Tongue (tissue), 2 donors: ENCODE measurements around the gene RAB3IL1. TPM values are rescaled to one million over a fixed set of nuclear protein-coding genes. Genes with fewer than 3 reads are reported as not detected.
"Not testable (repeated sequence)": the region's sequence is repeated elsewhere in the genome, so short reads cannot be mapped to it uniquely, and the experiment has no call there.

Experiments used
- DNase-seq: peaks from one replicate; pipeline ENCODE4 v3.0.0-alpha.2; 2015
- total RNA-seq: library from RNA; depleted of rRNA; stranded (reverse); fragments of >200 nt; gene quantifications from one replicate; pipeline ENCODE4 v1.2.3, GENCODE V29; 2014

RAB3IL1 gene, protein sequence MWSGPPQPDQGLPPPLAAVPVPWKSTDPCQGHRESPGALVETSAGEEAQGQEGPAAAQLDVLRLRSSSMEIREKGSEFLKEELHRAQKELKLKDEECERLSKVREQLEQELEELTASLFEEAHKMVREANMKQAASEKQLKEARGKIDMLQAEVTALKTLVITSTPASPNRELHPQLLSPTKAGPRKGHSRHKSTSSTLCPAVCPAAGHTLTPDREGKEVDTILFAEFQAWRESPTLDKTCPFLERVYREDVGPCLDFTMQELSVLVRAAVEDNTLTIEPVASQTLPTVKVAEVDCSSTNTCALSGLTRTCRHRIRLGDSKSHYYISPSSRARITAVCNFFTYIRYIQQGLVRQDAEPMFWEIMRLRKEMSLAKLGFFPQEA
- total RNA-seq, result 19.6 TPM

DNA sequence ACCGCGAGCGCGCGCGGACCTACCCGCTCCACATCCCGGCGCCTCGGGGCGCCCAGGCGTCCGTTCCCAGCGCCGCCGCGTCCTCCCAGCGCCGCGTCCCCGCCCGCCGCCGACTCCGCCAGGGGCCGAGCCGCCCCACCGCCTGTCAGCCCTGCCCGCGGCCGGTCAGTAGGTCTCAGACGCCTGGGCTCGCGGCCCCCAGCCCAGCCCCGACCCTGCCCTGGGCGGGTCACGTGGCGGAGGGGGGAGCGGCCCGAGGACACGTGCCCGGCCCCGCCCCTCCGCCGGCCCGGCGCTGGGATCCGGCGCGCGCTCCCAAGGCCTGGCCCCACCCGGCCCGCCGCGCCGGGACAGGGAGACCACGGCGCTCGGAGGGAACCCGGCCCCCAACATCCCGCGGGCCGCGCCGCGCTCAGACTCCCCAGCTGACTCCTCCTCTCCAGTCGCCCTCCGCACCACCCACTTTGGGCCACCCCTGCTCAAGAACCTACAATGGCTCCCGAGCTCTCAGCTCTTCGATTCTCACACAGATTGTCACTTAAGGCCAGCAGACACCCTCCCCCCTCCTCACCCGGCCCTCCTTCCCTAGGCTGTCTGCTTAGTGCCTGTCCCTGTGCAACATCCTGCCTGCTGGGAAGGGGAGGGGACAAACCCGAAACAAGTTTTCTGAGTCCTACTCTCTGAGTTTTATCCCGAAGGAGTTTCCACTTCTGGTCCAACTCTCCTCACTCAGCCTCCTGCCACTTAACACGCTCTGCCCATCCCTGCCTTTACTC is at the start of gene RAB3IL1:
TSS of gene RAB3IL1 (minus strand) at position 233 of the 776 bp plus-strand sequence. CDS start at position 34, 199 bp downstream.
- DNase-seq, result peak; percentile 81

DNA sequence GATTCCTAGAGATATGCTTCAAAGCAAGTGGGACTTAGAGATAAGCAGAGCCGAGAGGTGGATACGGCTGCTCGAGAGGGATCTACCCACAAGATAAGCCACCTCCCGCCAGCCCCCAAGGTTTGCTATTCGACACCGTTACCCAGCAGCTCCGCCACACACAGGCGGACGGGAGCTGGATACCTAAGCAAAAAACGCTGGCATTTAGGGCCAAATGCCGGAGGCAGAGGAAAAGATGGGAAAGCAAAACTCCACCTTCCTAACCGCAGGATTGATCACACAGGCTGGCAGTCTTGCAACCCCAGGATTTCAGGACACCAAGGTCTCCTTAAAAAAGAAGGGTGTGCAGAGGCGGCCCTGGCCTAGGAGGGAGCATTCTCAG is 49.4 kb upstream of the RAB3IL1 start:
- no peak for DNase-seq

DNA sequence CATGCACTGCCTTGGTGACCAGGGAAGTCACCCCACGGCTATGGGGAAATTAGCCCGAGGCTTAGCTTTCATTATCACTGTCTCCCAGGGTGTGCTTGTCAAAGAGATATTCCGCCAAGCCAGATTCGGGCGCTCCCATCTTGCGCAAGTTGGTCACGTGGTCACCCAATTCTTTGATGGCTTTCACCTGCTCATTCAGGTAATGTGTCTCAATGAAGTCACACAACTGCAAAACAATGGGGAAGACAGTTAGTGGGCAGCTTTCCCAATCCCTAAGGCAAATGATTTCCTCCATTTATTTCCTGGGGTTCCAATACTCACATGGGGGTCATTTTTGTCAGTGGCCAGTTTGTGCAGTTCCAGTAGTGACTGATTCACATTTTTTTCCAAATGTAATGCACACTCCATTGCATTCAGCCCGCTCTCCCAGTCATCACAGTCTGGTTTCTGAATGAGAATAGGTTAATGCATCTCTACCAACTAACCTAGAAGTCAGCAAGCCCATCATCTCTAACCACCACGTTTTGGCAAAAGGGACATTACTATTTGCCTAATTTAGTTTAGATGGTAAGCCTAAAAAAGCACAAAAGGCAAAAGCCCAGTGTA is 47.4 kb upstream of the RAB3IL1 start:
- DNase-seq, result not testable (repeated sequence)

DNA sequence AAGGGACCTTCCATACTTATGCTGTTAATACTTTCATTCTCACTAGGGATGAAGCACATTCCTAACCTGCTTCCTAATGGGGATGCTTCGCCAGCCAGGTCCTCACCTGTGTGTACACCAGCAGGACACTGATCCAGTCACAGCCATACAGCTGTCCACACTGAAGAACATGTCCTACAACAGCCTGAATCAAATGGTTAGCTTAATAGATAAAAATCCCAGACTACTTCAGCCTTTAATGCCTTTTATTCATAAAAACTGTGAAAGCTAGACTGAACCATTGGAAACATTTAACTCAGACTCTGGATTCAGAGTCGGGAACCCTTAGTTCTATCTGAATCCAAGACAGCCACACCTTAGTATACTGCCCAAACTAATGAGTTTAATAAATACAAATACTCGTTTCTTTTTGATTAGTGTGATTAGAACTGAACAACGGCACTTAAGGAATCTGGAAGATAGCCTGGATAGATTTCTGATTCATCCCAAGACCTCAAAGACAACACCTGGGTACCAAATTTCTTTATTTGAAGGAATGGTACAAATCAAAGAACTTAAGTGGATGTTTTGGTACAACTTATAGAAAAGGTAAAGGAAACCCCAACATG is 46.8 kb upstream of the RAB3IL1 start:
- DNase-seq, result no peak

DNA sequence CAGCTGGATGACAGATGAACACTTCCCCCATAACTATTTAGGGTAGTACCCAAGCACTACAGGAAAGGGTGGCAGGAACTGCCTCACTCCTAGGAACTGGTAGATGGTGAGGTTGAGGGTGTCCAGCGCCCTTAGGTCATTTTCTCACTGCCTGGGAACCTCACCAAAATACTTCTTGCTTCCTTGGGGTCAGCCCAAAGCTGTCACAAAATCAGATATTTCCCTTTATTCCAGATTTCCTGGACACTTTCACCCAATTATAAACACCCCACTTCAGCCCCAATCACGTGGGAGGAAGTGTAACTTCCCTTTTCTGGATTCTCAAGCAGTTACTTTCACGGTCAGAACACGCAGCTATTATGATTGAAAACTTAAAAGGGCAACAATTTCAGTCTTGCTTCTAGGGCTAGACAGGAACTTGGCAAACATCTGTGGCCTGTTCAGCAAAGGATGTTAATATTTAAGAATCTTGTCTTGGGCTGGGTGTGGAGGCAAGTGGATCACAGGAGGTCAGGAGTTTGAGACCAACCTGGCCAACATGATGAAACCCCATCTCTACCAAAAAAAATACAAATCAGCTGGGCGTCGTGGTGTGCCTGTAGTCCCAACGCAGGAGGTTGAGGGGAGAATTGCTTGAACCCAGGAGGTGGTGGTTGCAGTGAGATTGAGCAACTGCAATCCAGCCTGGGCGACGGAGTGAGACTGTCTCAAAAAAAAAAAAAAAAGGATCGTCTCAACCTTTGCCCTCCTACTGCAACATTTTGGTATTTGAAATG is 46.1 kb upstream of the RAB3IL1 start:
- no peak for DNase-seq

DNA sequence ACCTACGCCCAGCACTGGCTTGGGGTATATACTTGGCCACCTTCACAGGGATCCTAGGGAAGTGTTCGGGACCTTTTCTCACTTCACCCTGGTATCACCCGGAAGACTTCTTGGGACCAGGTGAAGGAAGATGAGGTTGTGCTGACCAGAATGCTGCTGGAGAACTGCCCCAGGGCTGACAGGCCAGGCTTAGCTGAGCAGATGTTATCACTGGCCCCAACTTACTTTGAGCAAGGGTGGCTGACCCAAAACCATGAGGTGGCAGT is 45.6 kb upstream of the RAB3IL1 start:
- DNase-seq, result no peak

DNA sequence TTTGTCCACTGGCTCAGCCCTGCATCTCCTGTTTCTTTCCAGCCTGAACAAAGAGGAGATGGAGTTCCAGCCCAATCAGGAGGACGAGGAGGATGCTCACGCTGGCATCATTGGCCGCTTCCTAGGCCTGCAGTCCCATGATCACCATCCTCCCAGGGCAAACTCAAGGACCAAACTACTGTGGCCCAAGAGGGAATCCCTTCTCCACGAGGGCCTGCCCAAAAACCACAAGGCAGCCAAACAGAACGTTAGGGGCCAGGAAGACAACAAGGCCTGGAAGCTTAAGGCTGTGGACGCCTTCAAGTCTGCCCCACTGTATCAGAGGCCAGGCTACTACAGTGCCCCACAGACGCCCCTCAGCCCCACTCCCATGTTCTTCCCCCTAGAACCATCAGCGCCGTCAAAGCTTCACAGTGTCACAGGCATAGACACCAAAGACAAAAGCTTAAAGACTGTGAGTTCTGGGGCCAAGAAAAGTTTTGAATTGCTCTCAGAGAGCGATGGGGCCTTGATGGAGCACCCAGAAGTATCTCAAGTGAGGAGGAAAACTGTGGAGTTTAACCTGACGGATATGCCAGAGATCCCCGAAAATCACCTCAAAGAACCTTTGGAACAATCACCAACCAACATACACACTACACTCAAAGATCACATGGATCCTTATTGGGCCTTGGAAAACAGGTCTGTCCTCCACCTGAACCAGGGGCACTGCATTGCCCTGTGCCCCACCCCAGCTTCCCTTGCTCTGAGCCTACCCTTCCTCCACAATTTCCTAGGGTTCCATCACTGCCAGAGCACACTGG is 45.0 kb upstream of the RAB3IL1 start:
- no peak for DNase-seq

DNA sequence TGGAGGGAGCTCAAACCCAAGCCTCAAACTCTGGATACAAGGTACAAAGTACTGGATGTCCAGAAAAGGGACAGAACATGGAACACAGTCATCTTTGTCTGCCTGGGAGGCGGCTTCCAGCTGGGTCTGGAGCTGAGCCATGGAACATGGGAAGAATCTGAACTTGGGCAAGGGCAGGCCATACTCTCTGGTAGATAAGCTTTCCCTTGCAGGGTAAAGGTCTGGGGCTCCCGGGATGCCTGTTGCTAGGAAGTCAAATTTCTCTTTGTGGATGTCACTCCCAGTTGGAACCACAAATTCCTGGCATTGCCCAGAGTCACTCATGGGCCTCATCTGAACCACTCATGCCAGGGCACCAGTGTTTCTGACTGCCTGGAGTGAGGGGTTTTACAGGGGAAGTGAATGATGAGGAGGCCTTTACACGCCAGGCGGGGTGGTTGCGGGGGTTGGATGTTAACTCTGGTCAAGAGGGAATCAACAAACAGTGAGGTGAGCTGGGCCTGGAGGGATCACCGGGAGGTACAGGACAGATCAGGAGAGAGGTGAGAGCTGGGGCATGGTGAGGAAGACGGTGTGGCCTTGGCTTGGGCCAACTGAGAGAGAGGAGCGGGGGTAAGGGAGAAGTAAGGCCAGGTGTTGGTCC is 44.3 kb upstream of the RAB3IL1 start:
- DNase-seq, result no peak

DNA sequence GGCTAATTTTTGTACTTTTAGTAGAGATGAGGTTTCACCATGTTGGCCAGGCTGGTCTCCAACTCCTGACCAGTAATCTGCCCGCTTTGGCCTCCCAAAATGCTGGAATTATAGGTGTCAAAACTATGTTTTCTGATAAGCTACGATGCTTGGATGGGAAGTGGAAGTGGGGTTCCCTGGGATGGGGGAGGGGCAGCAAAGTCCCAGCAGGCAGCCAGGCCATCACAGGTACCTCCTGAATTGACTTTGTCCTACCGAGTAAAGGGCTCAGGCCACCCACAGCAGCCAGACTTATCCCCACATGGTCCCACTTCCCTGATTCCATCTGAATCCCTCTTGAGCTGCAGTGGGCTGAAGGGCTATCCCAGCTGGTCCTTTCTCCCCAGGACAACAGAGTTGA is 43.2 kb upstream of the RAB3IL1 start:
- no peak for DNase-seq

DNA sequence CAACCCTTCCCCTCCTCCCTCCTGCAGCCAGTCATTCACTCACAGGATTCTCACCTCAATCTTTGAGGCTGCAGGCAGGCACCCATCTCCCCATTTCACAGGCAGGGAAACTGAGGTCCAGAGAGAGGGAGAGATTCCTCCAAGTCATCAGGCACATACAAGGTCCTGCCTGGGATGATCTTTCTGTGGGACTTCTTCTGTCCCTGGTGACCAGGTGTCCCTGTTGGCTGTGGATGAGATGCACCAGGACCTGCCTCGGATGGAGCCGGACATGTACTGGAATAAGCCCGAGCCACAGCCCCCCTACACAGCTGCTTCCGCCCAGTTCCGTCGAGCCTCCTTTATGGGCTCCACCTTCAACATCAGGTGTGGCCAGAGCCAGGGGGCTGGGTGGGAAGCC is 42.3 kb upstream of the RAB3IL1 start:
- no peak for DNase-seq

DNA sequence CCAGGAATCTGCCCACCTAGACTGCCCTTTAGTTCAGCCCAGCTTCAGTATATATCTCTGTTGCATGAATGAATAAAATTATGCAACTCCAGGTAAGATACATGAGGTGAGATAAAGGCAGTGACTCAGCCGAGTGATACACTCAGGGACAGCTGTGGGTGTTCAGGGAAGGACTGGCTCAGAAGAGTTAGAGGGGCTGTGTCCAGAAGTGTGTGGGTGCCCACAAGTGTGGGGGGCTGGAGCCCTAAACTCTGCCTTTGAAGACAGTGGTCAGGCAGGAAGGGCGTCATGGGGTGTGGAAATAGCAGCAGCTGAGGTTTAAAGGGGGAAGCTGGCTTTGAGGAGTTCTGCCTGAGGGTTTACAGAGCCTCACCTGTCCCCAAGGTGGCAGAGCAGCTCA is 41.7 kb upstream of the RAB3IL1 start:
- DNase-seq, result no peak

DNA sequence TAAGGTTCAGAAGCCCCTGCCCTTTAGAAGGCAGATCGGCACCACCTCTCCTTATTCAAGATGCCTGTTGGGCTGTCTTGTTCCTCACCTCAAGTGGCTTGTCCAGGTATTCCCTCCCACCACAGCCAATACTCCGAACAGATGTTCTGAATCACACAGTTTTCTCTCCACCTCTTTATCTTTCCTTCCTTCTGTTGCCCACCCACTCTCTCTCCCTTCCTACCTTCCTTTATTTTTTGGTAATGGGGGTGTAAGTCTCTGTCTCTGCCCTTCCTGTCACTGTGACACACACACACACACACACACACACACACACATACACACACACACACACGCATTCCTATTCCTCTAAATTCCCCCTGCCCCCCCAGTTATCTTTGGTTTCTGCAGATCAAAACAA is 41.2 kb upstream of the RAB3IL1 start:
- no peak for DNase-seq

DNA sequence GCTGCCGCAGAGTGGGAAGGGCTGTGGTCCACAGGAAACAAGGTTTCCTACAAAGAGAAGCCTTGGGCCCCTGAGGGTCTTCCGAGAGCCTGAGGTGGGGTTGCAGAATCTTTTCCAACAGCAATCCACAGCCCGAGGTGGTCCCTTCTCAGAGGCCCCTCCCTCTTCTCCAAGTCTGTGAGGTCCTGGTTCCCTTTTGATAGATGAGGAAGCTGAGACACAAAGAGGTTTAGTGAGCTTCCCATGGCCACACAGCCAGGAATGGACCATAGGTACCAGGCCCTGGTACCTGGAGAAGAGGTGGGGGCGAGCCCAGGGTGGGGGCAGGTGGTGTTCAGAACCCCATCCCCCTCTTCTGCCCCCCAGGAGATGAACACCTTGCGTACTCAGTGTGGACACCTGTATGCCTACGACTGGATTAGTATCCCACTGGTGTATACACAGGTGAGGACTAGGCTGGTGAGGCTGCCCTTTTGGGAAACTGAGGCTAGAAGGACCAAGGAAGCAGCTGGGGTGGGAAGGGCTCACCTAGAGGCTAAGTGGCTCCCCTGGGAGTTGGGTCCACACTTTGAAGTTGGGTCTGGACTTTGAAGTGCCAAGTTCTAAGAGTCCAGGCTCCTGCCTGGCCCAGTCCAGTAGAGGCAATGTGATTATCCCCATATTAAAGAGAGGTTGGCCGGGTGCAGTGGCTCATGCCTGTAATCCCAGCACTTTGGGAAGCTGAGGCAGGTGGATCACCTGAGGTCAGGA is 39.8 kb upstream of the RAB3IL1 start:
- no peak for DNase-seq

DNA sequence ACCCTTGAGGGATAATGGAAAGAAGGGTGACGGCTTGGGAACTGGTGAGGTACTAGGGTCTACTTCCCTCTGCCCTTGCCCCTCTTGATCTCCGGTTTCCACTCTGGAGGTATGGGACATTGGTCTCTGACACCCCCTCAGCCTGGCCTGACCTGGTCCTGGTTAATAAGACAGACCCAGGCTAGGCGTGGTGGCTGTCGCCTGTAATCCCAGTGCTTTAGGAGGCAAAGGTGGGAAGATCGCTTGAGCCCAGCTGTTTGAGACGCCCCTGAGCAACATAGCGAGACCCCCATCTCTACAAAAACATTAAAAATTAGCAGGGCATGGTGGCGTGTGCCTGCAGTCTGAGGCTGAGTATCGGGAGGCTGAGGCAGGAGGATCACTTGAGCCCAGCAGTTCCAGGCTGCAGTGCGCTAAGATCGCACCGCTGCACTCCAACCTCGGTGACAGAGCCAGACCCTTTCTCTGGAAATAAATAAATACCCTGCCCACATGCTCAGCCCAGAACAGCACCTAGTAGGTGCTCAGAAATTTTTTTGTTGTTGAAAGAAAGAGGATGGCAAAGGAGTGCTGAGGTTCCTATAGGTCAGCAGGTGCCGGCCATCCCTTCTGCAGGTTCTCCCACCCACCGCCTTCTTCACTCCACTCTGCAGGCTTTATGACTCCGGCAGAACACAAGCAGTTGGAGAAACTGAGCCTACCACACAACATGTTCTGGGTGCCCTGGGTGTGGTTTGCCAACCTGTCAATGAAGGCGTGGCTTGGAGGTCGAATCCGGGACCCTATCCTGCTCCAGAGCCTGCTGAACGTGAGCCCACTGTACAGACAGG is 39.0 kb upstream of the RAB3IL1 start:
- DNase-seq, result no peak

DNA sequence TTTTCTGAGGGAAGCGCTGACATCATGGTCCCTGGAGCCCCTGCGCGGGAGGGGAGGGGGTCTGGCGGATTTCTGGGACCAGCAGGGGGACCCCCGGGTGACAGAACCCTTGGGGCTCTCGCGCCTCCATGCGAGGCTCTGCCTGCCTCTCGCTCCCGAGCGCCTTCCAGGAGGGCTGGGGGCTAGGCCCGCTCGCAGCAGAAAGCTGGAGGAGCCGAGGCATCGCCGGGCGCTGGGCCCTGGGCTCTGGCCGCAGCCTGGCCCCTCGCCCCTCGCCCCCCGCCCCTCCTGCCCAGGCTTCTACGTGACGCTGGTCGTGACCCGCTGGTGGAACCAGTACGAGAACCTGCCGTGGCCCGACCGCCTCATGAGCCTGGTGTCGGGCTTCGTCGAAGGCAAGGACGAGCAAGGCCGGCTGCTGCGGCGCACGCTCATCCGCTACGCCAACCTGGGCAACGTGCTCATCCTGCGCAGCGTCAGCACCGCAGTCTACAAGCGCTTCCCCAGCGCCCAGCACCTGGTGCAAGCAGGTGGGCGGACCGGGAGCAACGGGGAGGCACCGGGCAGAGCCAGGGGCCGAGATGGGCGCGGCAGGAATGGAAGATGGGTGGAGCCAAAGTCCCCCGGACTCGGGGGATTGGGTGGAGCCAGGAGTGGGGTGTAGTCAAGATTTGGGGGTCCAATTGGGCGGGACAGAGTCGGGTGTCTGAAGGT is 38.2 kb upstream of the RAB3IL1 start:
- DNase-seq, result peak; percentile 46

DNA sequence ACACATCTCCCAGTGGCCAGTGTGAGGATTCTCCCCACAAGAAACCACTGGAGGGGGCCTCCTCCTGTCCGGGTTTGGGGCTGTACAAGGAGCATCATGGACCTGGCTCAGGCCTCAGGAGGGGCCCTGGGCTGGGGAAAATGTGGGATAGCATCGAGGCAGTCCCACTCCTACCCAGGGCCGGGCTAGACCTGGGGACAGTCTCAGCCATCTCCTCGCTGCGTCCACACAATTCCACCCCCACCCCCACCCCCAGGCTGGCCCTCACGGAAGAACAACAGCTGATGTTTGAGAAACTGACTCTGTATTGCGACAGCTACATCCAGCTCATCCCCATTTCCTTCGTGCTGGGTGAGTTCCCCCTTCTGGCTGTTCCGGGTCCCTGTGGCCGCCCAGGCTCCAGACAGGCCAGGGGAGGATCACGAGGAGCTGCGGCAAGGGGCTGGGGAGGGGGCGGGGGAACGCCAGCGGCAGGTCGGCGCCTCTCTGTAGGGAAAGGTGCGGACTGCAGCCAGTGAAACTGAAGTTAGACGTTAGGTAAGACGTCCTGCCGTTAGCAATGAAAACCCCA is 37.6 kb upstream of the RAB3IL1 start:
- DNase-seq, result peak; percentile 67

DNA sequence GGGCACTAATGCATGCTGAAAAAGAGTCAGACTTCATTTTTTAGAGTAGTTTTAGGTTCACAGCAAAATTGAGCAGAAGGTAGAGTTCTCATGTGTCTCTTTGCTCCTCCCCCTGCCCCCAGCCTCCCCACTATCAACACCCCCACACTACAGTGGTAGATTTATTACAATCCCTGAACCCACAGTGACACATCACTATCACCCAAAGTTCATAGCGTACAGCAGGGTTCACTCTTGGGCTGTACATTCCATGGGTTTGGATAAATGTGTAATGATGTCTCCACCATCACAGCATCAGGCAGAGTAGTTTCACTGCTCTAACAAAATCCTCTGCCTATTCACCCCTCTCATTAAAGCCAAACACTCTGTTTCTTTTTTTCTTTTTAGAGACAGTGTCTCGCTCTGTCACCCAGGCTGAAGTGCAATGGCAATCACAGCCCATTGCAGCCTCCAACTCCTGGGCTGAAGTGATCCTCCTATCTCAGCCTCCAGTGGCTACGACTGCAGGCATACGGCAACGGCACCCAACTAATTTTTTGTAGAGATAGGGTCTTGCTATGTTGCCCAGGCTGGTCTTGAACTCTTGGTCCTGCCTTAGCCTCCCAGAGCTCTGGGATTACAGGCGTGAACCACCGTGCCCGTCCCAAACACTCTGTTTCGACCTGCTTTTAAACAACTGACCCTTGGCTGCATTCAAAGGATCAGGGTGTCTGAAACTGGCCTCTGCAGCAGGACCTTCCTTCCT is 36.9 kb upstream of the RAB3IL1 start:
- no peak for DNase-seq
